Measurements from ENCODE around the gene OSBPL2. TPM values are rescaled to one million over a fixed set of nuclear protein-coding genes. Genes with fewer than 3 reads are reported as not detected.

Gene OSBPL2
- total and polyA plus RNA-seq, 4 donors: 9.9 to 19.7 (median 12.3) TPM

- no peak overlapping the region for H3K4me3 ChIP-seq (ENCODE audit: low read depth in 1 of 3, low read length in 3 of 3)
Measured at GRCh38 chr20:62344092-62344491, 105.8 kb downstream of the OSBPL2 start.

DNA sequence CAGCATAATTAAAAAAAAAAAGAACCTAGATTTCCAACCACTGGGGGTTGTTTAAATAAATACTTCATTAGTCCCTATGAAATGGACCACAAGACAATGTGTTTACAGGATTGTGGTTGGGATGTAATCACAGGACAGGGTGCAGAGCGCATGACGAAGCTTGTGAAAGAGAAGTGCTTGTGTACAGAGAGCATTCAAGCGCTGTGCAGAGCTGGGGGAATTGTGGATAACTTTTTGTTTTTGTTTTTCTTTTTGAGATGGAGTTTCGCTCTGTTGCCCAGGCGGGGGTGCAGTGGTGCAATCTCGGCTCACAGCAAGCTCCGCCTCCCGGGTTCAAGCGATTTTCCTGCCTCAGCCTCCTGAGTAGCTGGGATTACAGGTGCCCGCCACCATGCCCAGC lies 106.5 kb downstream of the OSBPL2 start:
- Histone ChIP-seq H3K4me3 (ENCODE audit: low read depth in 1 of 3, low read length in 3 of 3) (no peak overlapping the region), H3K9me3 (ENCODE audit: control insufficient read depth in 4 of 4, low read length in 3 of 4) (no peaks in the 10 kb centered on the region), H3K27ac (ENCODE audit: low read depth in 1 of 2, low read length in 2 of 2) (no peak overlapping the region), H3K9ac (ENCODE audit: low read depth in 1 of 2, low read length in 2 of 2) (no peak overlapping the region), H3K36me3 (ENCODE audit: control insufficient read depth in 4 of 4, insufficient read depth in 3 of 4, low read depth in 1 of 4, low read length in 3 of 4) (peaks cover 1 to 21% (median 6%) of the 10 kb centered on the region in 4 donors), H3K27me3 (ENCODE audit: control insufficient read depth in 4 of 4, insufficient read depth in 4 of 4, low read length in 3 of 4) (no peaks in the 10 kb centered on the region), H3K4me1 (ENCODE audit: control insufficient read depth in 4 of 4, insufficient read depth in 4 of 4, low read length in 3 of 4) (peaks cover 0 to 7% (median 4%) of the 10 kb centered on the region in 4 donors)
- DNase-seq (ENCODE audit: low spot score): no peak
- TF ChIP-seq SP1 (IDR thresholded peaks at IDR 0.05) (no peak), RXRA (IDR thresholded peaks at IDR 0.05) (no peak), CTCF (IDR thresholded peaks at IDR 0.05; ENCODE audit: low read depth, low read length, missing input control) (no peak), GABPA (IDR thresholded peaks at IDR 0.05 in 1 of 2, conservative IDR thresholded peaks at IDR 0.05 in 1 of 2) (no peak)
- 84% methylated on average over 10 of the region's 10 CpGs for WGBS

More at GRCh38 chr20:62344092-62344491, 105.8 kb downstream of the OSBPL2 start:
- peaks cover 0 to 7% (median 4%) of the 10 kb centered on the region in 4 donors for H3K4me1 ChIP-seq (ENCODE audit: control insufficient read depth in 4 of 4, insufficient read depth in 4 of 4, low read length in 3 of 4)
- no peak overlapping the region for H3K9ac ChIP-seq (ENCODE audit: low read depth in 1 of 2, low read length in 2 of 2)
- peaks cover 1 to 24% (median 8%) of the 10 kb centered on the region in 4 donors for H3K36me3 ChIP-seq (ENCODE audit: control insufficient read depth in 4 of 4, insufficient read depth in 3 of 4, low read depth in 1 of 4, low read length in 3 of 4)
- H3K27ac ChIP-seq (ENCODE audit: low read depth in 1 of 2, low read length in 2 of 2): no peak overlapping the region
- no peak for DNase-seq (ENCODE audit: low spot score)
- WGBS: 98% methylated on average over 5 of the region's 5 CpGs
- no peaks in the 10 kb centered on the region for H3K27me3 ChIP-seq (ENCODE audit: control insufficient read depth in 4 of 4, insufficient read depth in 4 of 4, low read length in 3 of 4)
- H3K9me3 ChIP-seq (ENCODE audit: control insufficient read depth in 4 of 4, low read length in 3 of 4): no peaks in the 10 kb centered on the region
- TF ChIP-seq FOXA2 (IDR thresholded peaks at IDR 0.05) (no peak), RAD21 (IDR thresholded peaks at IDR 0.05) (no peak), GABPA (IDR thresholded peaks at IDR 0.05 in 1 of 2, conservative IDR thresholded peaks at IDR 0.05 in 1 of 2) (no peak), SP1 (IDR thresholded peaks at IDR 0.05) (no peak), HNF4G (IDR thresholded peaks at IDR 0.05) (no peak), JUND (IDR thresholded peaks at IDR 0.05) (no peak), HNF4A (conservative IDR thresholded peaks at IDR 0.05) (no peak), FOXA1 (IDR thresholded peaks at IDR 0.05) (no peak), MAX (IDR thresholded peaks at IDR 0.05) (no peak)
- TF ChIP-seq, protein P1, sequence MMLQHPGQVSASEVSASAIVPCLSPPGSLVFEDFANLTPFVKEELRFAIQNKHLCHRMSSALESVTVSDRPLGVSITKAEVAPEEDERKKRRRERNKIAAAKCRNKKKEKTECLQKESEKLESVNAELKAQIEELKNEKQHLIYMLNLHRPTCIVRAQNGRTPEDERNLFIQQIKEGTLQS (IDR thresholded peaks at IDR 0.05): no peak

Other genes with a start within 250 kb of the OSBPL2 start
- gene TAF4, start 172.6 kb upstream of the OSBPL2 start, total RNA-seq: 10 to 100 TPM in 1 of 2 donors, 1 to 10 TPM in 1; 7.3 to 11.8 TPM
- gene TAF4, start 172.6 kb upstream of the OSBPL2 start, polyA plus RNA-seq: 1 to 10 TPM; 2.0 to 3.8 TPM
- gene LSM14B, start 116.0 kb upstream of the OSBPL2 start, total RNA-seq: 10 to 100 TPM; 15.5 to 15.9 TPM
- gene LSM14B, start 116.0 kb upstream of the OSBPL2 start, polyA plus RNA-seq: 10 to 100 TPM in 1 of 2 donors, under 1 TPM in 1; 0.99 to 11.2 TPM
- 100 to 1,000 TPM; 109 to 181 TPM for gene PSMA7, start 95.1 kb upstream of the OSBPL2 start, total RNA-seq
- gene PSMA7, start 95.1 kb upstream of the OSBPL2 start, polyA plus RNA-seq: 100 to 1,000 TPM; 212 to 342 TPM
- gene SS18L1, start 94.8 kb upstream of the OSBPL2 start, total RNA-seq: 10 to 100 TPM; 17.3 to 24.3 TPM
- gene SS18L1, start 94.8 kb upstream of the OSBPL2 start, polyA plus RNA-seq: 10 to 100 TPM in 1 of 2 donors, 1 to 10 TPM in 1; 6.1 to 16.1 TPM
- 10 to 100 TPM; 13.0 to 26.8 TPM for gene MTG2, start 55.5 kb upstream of the OSBPL2 start, total RNA-seq
- 10 to 100 TPM; 22.0 to 28.0 TPM for gene MTG2, start 55.5 kb upstream of the OSBPL2 start, polyA plus RNA-seq
- not detected for gene HRH3, start 18.2 kb upstream of the OSBPL2 start, total RNA-seq
- not detected for gene HRH3, start 18.2 kb upstream of the OSBPL2 start, polyA plus RNA-seq
- gene ADRM1, start 64.5 kb downstream of the OSBPL2 start, total RNA-seq: 10 to 100 TPM; 45.3 to 70.9 TPM
- 10 to 100 TPM; 83.8 to 91.0 TPM for gene ADRM1, start 64.5 kb downstream of the OSBPL2 start, polyA plus RNA-seq
- gene LAMA5, start 128.8 kb downstream of the OSBPL2 start, total RNA-seq: 10 to 100 TPM in 1 of 2 donors, 1 to 10 TPM in 1; 3.6 to 40.2 TPM
- gene LAMA5, start 128.8 kb downstream of the OSBPL2 start, polyA plus RNA-seq: 10 to 100 TPM; 13.4 to 13.9 TPM
- 100 to 1,000 TPM; 378 to 499 TPM for gene RPS21, start 148.6 kb downstream of the OSBPL2 start, total RNA-seq
- gene RPS21, start 148.6 kb downstream of the OSBPL2 start, polyA plus RNA-seq: 1,000 to 10,000 TPM in 1 of 2 donors, 100 to 1,000 TPM in 1; 278 to 1,588 TPM
- gene CABLES2, start 168.8 kb downstream of the OSBPL2 start, total RNA-seq: 1 to 10 TPM; 2.0 to 3.2 TPM
- 1 to 10 TPM in 1 of 2 donors, under 1 TPM in 1; 0.92 to 2.0 TPM for gene CABLES2, start 168.8 kb downstream of the OSBPL2 start, polyA plus RNA-seq
- under 1 TPM; under 0.01 to 0.14 TPM for gene RBBP8NL, start 189.0 kb downstream of the OSBPL2 start, total RNA-seq
- not detected for gene RBBP8NL, start 189.0 kb downstream of the OSBPL2 start, polyA plus RNA-seq
- 1 to 10 TPM in 1 of 2 donors, under 1 TPM in 1; 0.25 to 6.1 TPM for gene GATA5, start 237.5 kb downstream of the OSBPL2 start, total RNA-seq
- gene GATA5, start 237.5 kb downstream of the OSBPL2 start, polyA plus RNA-seq: under 1 TPM; 0.31 to 0.36 TPM

Data from liver (tissue), 9 donors.